ENCODE results near the gene SLC12A6. TPM values are rescaled to one million over a fixed set of nuclear protein-coding genes. Genes with fewer than 3 reads are reported as not detected.

Gene SLC12A6
- 13.1 and 22.9 TPM in 2 replicates for total RNA-seq

GRCh38 chr15:34337557-34338306, at the start of gene SLC12A6:
Gene SLC12A6, minus strand, starts transcription at chr15:34337781. Its CDS starts 1,101 bp downstream, at chr15:34336680.

DNA sequence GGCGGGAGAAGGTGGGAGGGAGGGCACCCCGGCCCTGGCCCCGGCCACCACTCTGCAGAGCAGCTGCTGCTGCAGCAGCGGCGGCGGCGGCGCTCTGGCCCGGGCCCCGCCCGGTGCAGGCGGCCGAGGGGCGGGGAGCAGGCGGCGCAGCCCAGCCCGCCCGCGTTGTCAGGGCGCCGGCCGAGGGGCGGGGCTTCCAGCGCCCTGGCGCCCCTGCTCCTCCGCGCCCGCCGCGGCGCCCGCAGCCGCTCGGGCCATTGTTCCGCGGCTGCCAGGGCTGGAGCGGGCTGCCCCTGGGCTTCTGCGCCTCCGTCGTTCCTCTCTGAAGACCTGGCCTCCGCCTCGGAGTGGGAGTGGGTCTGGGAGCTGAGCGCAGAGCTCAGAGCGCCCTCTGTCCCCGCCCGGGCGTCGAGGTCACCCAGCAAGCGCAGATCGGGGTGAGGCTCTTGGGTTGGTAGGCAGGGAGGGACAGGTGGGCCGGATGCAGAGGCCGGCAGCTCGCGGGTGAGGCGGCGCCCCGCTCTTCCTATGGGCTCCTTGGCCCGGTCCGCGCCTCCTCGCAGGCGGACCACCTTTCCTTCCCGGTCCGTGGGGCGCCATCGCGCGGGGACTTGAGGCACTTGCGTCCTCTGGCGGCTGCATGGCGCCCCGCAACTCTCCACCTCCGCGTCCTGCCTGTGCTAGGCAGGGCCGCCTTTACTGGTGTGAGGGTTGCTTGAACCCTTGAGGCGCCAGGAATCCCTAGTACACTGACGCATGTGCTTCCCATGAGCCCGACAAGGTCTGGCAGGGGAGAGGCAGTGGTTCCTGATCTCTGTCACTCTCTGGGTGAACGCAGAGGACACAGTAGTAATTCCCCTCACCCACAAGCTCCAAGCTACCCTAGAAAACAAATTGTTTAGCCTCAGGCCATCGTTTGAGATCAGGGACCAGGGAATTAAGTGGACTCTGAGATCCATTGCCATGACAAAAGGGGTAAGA, 29.8 kb upstream of the SLC12A6 start, which contains the start of gene LPCAT4:
Gene LPCAT4, minus strand, starts transcription at position 96 of the 981 bp plus-strand sequence. CDS start 96 bp downstream, outside the sequence.

DNA sequence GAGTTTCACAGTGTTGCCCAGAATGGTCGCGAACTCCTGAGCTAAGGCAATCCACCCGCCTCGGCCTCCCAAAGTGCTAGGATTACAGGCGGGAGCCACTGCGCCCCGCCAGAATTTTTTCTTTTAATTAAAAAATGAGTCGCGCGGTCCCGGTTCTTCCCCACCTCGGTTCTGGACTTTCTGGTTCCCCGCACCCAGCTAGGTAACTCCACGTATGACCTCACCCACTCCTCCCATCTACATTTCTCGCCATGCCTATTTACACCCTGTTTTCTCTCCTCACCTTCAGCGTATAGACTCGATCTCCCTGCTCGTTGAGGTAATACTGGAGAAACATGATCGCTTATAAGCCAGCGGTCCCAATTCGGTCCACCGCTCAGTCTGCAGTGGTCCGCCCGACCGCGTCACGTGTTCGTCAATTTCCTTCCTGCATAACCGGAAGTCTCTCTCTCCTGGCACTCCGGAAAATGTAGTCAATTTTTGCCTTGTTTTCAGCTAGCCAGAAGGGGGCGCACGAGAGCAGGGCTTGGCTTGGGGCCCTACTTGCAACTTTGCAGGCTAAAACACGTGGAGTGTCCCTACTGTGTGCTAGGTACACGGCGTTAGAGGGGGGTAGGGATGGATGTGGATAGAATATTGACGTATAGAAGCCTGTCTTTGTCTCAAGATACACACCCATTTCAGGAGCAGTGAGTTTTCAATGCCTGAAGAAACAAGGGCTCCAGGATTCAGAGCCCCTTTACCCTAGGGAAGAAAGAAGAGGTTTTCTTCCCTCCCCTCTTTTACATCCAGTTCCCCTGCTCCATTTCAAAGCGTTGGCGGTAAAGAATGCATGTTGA, 5.4 kb upstream of the SLC12A6 start, which contains the start of the genes NOP10 and NUTM1:
Gene NOP10, minus strand, starts transcription at position 400 of the 839 bp plus-strand sequence. Its CDS starts 63 bp downstream, at position 337.
Gene NUTM1, plus strand, starts transcription at position 579 of the 839 bp plus-strand sequence. CDS start 382 bp downstream, outside the sequence.

DNA sequence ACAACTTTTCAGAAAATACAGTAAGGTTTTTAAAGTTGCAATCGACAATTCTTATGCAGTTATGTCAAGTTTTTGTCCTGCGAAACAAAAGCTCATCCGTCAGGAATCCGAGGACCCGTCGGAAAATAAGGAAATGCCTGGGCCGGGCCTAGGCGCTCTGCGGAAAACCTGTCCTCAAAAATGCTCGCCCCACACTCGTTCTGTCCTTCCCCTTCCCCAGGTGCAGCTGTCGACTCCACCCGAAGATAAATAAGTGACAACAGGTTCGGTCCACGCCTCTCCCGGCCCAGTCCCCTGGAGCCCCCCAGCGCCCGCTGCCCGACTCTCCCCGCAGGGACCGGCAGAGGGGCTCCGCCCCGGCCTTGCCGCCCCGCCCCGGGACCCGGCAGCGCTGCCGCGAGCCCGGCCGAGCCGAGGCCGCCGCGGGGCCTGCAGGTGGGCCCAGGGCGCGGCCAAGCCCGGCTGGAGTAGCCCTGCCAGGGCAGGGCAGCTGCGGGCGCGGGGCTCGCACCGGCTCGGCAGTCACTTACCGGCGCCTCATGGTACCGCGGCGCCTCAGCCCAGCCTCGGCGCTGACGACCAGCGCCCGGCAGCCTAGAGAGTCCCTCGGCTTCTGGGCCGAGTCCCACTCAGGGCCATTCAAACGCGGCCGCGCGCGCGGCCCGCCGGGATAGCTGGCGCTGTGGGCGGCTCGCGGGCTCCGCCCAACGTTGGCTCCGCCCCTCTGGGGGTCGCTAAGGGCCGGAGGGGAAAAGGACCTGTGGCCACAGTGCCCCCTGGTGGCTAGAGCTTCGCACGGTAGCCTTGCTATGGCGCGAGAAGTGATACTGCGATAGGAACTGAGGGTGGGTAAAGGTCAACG, 127.9 kb downstream of the SLC12A6 start, which contains the start of gene KATNBL1:
Gene KATNBL1, minus strand, starts transcription at position 676 of the 862 bp plus-strand sequence. CDS start 46,420 bp downstream, outside the sequence.

Other genes with a start within 250 kb of the SLC12A6 start
- gene EMC7, start 235.9 kb downstream of the SLC12A6 start, total RNA-seq: 30.2 and 38.0 TPM in 2 replicates
- 0.90 and 2.0 TPM in 2 replicates for gene PGBD4, start 235.7 kb downstream of the SLC12A6 start, total RNA-seq
- 42.8 and 57.6 TPM in 2 replicates for gene KATNBL1, start 127.7 kb downstream of the SLC12A6 start, total RNA-seq
- 173 TPM in 2 replicates for gene EMC4, start 112.8 kb downstream of the SLC12A6 start, total RNA-seq
- gene NOP10, start 5.4 kb upstream of the SLC12A6 start, total RNA-seq: 154 and 219 TPM in 2 replicates
- gene NUTM1, start 5.5 kb upstream of the SLC12A6 start, total RNA-seq: not detected in 2 replicates
- gene LPCAT4, start 29.4 kb upstream of the SLC12A6 start, total RNA-seq: 7.1 and 15.5 TPM in 2 replicates
- 8.3 and 33.3 TPM in 2 replicates for gene GOLGA8A, start 100.0 kb upstream of the SLC12A6 start, total RNA-seq
- 10.7 and 26.5 TPM in 2 replicates for gene GOLGA8B, start 245.9 kb upstream of the SLC12A6 start, total RNA-seq